Loucy (cell line): ENCODE results near the gene UBE2O.

Experiments
- CTCF ChIP-seq: fragments of 200-600 bp; sonication (generic); conservative IDR thresholded peaks from 2 replicates; pipeline ENCODE4 v1.5.1; 2014; ENCODE audit warnings: mild to moderate bottlenecking, antibody characterized with exemption, low read length
- EZH2phosphoT487 ChIP-seq: fragments of 200-600 bp; IDR thresholded peaks from 2 replicates; pipeline ENCODE4 v1.6.1; 2018; ENCODE audit warnings: antibody characterized with exemption, mild to moderate bottlenecking, moderate library complexity, borderline replicate concordance

GRCh38 chr17:76427501-76428231 lies 25.3 kb downstream of the UBE2O start:
- TF ChIP-seq CTCF = no peak
- no peak for TF ChIP-seq EZH2phosphoT487
